Erythroblast (primary cell): Measurements from ENCODE around the gene EPN2.

Experiments used
- GATA1 ChIP-seq: IDR thresholded peaks from 2 replicates; pipeline ENCODE4 v1.6.1; 2011; ENCODE audit warnings: low read depth, mild to moderate bottlenecking, control low read depth, low read length, moderate library complexity
- POLR2A ChIP-seq: IDR thresholded peaks from 2 replicates; pipeline ENCODE4 v1.6.1; 2011; ENCODE audit warnings: mild to moderate bottlenecking, low read length

GRCh38 chr17:19348081-19348650, 111.0 kb downstream of the EPN2 start:
- TF ChIP-seq POLR2A (no peak), GATA1 (no peak)
